IPS-15b (cell line): ENCODE measurements around the gene CACNG5.

ENCODE experiments used
- H3K27me3 ChIP-seq: one replicate; pipeline ENCODE4 v1.6.1; 2013; ENCODE audit warnings: low read length; ENCODE audit not compliant: control insufficient read depth, insufficient read depth
- H3K36me3 ChIP-seq: one replicate; pipeline ENCODE4 v1.6.1; 2013; ENCODE audit warnings: low read length; ENCODE audit not compliant: control insufficient read depth, insufficient read depth
- H3K4me1 ChIP-seq: one replicate; pipeline ENCODE4 v1.6.1; 2013; ENCODE audit warnings: mild to moderate bottlenecking, low read length; ENCODE audit not compliant: control insufficient read depth, insufficient read depth
- H3K4me3 ChIP-seq: one replicate; pipeline ENCODE4 v1.5.1; 2013; ENCODE audit warnings: low read depth, low read length
- H3K9ac ChIP-seq: one replicate; pipeline ENCODE4 v1.6.1; 2013; ENCODE audit warnings: low read depth, mild to moderate bottlenecking, low read length
- H3K9me3 ChIP-seq: one replicate; pipeline ENCODE4 v1.6.1; 2013; ENCODE audit warnings: mild to moderate bottlenecking, low read length; ENCODE audit not compliant: control insufficient read depth, insufficient read depth

CACNG5 gene

DNA sequence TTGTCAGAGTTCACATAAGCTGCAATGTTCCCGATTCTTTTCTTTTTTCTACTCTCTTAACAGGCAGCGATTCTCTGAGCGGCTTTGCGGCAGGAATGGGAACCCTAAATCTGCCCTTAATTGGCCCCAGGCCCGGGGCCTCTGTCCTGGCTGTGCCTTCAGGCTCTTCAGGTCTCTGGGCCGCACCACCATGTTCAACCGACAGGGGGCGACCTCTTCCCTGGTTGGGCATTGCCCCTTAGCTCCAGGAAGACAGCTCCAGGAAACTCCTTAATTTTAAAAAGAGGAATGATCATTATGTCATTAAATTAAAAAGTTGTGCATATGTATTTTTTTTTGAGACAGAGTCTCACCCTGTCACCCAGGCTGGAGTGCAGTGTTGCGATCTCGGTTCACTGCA lies 20.3 kb downstream of the CACNG5 start:
- no peak overlapping the region for H3K9ac ChIP-seq
- H3K9me3 ChIP-seq = no peaks in the 10 kb centered on the region
- no peaks in the 10 kb centered on the region for H3K4me1 ChIP-seq
- H3K36me3 ChIP-seq = no peaks in the 10 kb centered on the region
- H3K4me3 ChIP-seq = no peak overlapping the region
- no peaks in the 10 kb centered on the region for H3K27me3 ChIP-seq

DNA sequence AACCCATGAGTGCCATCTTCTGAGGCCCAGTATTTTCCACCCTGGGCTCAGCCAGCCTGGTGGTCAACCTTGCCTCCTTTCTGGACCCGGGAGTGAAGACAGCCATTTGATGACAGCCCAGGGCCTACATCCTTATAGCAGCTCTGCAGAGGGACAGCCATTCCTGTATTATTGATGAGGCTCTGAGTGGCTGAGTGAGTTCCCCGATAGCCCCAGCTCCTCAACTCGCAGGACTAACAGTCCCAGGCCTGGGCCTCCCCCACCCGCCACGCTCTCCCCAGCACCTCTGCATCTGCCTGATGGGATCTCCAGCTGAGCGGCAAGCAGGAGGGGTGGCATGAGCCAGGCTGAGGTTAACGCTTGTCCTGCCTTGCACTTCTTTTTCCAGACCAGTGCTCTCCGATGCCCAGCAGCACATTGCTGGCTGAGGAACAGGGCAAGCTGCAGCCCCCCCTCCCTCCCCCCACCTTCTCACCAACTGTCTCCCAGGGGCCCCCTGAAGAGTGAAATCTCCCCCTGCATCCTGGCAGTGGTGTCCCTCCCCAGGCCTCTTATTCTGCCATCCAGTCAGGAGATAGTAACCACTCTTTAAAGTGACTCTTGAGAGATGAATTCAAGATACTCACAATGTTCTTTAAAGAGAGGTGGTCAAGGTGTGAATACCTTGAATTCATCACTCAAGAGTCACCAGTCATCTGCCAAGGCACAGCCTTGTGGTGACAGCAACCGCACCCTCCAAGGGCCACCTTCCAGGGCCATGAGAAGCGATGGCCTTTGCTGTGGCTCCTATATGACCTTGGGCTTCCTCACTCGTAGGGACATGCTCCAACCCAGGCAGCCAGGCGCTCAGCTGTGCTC lies 23.5 kb downstream of the CACNG5 start:
- Histone ChIP-seq H3K4me3 (no peak overlapping the region), H3K36me3 (no peaks in the 10 kb centered on the region), H3K9me3 (no peaks in the 10 kb centered on the region), H3K4me1 (no peaks in the 10 kb centered on the region), H3K9ac (no peak overlapping the region), H3K27me3 (no peaks in the 10 kb centered on the region)

DNA sequence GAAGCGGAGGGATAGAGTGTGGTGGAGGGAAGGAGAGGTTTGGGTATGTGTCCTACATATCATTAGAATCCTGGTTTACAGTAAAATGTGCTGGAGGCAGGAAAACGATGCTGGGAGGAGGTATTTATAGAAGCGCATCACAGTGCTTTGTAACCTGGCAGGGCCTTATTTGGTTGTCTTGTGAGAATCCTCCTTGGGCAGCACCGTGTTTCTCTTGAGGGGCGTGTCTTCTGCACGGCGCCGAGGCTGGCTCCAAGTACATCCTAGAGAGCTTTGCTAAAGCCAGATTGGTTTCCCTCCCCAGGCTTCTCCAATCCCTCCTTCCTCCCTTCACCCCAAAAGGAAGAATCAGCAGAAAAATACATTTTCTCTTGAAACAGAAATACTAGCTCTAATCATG lies 24.4 kb downstream of the CACNG5 start:
- H3K36me3 ChIP-seq = no peaks in the 10 kb centered on the region
- no peaks in the 10 kb centered on the region for H3K27me3 ChIP-seq
- no peak overlapping the region for H3K9ac ChIP-seq
- H3K4me1 ChIP-seq = no peaks in the 10 kb centered on the region
- H3K4me3 ChIP-seq = no peak overlapping the region
- no peaks in the 10 kb centered on the region for H3K9me3 ChIP-seq

DNA sequence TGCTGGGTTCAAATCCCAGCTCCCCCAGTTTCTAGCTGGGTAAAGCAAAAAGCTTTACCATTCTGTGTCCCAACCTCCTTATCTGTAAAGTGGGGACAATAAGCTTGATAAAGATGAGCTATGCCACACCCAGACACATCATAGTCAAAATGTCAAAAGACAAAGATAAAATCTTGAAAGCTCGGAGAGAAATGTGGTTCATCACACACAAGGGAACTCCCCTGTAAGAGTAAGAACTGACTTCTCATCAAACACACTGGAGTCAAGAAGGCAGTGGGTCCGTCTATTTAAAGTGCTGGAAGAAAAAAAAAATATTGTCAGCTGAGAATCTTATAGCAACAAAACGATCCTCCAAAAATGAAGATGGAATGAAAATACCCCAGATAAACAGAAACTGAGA lies 25.3 kb downstream of the CACNG5 start:
- H3K9me3 ChIP-seq = no peaks in the 10 kb centered on the region
- H3K36me3 ChIP-seq = no peaks in the 10 kb centered on the region
- no peaks in the 10 kb centered on the region for H3K27me3 ChIP-seq
- no peak overlapping the region for H3K4me3 ChIP-seq
- no peaks in the 10 kb centered on the region for H3K4me1 ChIP-seq
- no peak overlapping the region for H3K9ac ChIP-seq

DNA sequence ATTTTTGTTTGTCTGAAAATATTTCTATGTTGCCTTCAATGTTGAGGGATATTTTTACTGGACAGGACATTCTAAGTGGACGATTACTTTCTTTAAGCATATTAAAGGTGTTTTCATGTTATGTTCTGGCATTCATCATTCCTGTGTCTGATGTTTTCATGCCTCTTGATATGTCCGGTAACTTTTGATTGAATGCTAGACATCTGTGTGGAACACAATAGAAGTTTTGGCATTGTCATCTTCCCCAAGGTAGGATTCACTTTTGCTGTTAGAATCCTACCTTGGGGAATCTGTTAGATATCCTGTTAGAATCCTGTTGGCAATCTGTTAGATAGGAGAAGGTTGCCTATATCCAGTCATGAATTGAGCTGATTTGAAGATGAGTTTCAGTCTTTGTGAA lies 28.9 kb downstream of the CACNG5 start:
- Histone ChIP-seq H3K27me3 (no peaks in the 10 kb centered on the region), H3K4me1 (no peaks in the 10 kb centered on the region), H3K9me3 (no peaks in the 10 kb centered on the region), H3K9ac (no peak overlapping the region), H3K4me3 (no peak overlapping the region), H3K36me3 (no peaks in the 10 kb centered on the region)

DNA sequence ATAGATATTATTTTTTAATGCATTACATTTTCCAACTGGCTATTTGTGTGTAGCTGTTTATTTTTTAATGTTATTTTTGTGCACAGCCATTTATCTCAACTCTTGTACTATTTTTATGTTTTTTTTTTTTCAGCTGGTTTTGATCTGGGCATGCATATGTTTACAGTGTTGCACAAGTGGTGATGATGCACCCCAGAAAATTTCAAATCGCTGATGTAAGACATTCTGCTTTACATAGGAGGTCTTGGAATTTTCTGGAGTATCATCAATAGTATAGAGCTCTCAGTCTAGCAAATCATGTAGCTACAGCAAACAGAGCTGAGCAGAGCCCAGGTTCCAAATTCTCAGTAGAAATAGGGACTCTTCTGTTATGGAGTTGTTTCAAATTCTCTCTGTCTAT lies 30.2 kb downstream of the CACNG5 start:
- no peaks in the 10 kb centered on the region for H3K9me3 ChIP-seq
- no peaks in the 10 kb centered on the region for H3K4me1 ChIP-seq
- H3K36me3 ChIP-seq = no peaks in the 10 kb centered on the region
- H3K27me3 ChIP-seq = no peaks in the 10 kb centered on the region
- H3K4me3 ChIP-seq = no peak overlapping the region
- H3K9ac ChIP-seq = no peak overlapping the region

DNA sequence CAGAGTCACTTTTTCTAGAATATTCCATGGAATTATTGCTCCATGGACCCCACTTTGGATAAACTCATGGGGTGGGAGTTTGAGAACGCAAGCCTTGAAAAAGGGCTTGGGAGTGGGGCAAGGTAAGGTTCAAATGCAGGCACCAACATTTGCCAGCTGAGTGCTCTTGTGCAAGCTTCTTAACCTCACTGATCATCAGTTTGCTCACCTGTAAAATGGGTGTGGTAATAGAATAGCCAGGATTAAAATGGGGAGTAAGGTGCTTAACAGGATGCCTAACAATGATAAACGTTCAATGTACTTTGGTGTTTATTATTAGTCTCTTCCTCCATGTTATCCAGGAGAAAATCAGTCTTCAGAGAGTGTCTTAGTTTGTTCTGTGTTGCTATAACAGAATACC lies 39.0 kb downstream of the CACNG5 start:
- H3K9ac ChIP-seq = no peak overlapping the region
- no peaks in the 10 kb centered on the region for H3K27me3 ChIP-seq
- H3K4me1 ChIP-seq = no peaks in the 10 kb centered on the region
- peaks cover 1% of the 10 kb centered on the region for H3K9me3 ChIP-seq
- no peak overlapping the region for H3K4me3 ChIP-seq
- peaks cover 2% of the 10 kb centered on the region for H3K36me3 ChIP-seq

DNA sequence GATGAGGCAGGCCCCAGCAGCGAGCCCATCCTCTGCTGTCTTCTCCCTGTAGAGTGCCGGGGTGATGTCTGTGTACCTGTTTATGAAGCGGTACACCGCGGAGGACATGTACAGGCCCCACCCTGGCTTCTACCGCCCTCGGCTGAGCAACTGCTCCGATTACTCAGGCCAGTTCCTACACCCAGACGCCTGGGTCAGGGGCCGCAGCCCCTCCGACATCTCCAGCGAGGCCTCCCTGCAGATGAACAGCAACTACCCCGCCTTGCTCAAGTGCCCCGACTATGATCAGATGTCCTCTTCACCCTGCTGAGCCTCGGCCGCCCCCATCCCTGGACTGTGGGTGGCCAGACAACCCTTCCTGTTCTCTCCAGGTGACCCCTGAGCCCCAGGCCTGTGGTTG lies 50.0 kb downstream of the CACNG5 start:
- H3K36me3 ChIP-seq = peaks cover 4% of the 10 kb centered on the region
- no peaks in the 10 kb centered on the region for H3K27me3 ChIP-seq
- peaks cover 2% of the 10 kb centered on the region for H3K9me3 ChIP-seq
- no peak overlapping the region for H3K4me3 ChIP-seq
- no peaks in the 10 kb centered on the region for H3K4me1 ChIP-seq
- no peak overlapping the region for H3K9ac ChIP-seq

DNA sequence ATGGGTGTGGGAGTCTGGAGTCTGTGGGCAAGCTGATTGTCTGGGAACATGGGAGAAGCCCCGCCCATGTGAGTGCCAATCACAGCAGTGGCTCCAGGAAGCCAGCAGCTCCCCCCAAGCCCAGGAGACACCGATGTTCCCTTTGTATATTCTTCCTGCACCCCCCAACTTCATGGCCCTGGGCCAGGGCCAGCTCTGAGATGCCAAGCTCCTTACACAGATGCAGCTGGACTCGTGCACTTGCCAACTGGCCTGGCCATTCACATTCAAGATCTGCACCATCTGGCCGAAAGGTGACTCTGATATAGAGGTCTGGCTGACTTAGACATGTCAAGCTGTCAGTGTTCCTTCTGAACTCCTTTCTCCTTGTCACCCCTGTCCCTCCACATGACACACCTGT lies 50.5 kb downstream of the CACNG5 start:
- no peak overlapping the region for H3K4me3 ChIP-seq
- H3K36me3 ChIP-seq = peaks cover 3% of the 10 kb centered on the region
- no peak overlapping the region for H3K9ac ChIP-seq
- no peaks in the 10 kb centered on the region for H3K27me3 ChIP-seq
- H3K4me1 ChIP-seq = no peaks in the 10 kb centered on the region
- H3K9me3 ChIP-seq = no peaks in the 10 kb centered on the region

DNA sequence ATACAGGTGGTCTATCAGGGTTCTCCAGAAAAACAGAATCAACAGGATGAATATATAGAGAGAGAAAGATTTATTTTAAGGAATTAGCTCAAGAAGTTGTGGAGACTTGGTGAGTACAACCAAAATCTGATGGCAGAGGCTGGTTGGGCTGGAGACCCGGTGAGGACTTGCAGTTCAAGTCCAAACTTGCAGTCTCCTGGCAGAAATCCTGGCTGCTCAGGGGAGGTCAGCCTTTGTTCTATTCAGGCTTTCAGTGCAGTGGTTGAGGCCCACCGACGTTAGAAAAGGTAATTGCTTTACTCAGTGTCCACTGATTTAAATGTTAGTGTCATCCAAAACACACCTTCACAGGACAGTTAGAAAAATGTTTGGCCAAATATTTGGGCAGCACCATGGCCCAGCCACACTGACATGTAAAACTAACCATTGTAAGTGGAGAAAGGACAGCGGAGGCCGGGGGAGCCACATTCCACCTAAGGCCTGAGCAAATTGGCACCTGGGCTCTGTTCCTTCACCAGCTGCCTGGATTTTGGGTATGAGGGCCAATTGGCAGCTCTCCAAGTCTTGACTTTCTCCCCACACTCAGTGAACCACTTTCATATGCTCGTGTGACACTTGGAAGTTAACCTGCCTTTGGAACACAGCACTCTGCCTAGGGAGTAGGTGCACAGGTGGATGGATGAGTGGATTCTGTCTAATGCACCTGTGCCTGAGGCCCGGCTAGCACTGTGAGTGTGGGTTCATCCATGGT lies 54.7 kb downstream of the CACNG5 start:
- Histone ChIP-seq H3K9me3 (no peaks in the 10 kb centered on the region), H3K9ac (no peak overlapping the region), H3K4me3 (no peak overlapping the region), H3K36me3 (no peaks in the 10 kb centered on the region), H3K27me3 (no peaks in the 10 kb centered on the region), H3K4me1 (no peaks in the 10 kb centered on the region)

DNA sequence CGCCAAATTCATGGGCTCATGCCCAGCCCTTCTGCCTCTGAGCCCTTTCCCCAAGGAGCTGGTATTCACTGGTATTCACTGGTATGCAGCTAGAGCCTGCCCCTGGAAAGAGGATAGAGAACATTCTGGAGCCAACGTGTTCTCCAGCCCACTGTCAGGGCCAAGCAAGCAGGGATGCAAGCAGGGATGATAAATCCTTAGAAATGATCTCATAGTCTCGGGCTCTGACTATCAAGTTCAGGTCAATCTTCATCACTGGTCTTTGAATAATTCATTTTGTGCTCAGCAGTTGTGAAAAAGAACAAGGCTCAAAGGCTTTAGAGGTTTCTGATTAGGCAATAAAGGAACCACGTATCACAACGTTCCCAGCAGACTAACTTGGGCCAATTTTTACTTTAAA lies 57.3 kb downstream of the CACNG5 start:
- Histone ChIP-seq H3K9me3 (no peaks in the 10 kb centered on the region), H3K9ac (no peak overlapping the region), H3K4me1 (no peaks in the 10 kb centered on the region), H3K4me3 (no peak overlapping the region), H3K36me3 (no peaks in the 10 kb centered on the region), H3K27me3 (no peaks in the 10 kb centered on the region)

DNA sequence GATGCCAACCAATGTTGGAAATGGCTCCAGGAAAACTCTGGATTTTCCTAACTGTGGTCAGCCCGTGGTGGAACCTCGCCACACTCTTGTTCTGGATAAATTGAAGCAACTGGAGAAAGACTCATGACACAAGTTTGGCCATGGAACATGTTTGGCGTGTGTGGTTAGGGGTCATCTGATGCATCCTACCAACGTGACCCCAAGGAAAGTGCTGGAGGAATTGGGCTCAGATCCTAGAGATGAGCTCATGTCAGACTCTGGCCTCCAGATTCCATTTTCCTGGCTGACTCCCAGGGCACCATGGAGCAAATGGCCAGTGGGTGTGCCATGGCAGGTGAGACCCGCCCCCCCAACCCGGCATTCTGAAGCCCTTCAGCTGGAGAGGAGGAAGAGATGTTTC lies 58.5 kb downstream of the CACNG5 start:
- Histone ChIP-seq H3K27me3 (no peaks in the 10 kb centered on the region), H3K9me3 (no peaks in the 10 kb centered on the region), H3K4me3 (no peak overlapping the region), H3K4me1 (peaks cover 2% of the 10 kb centered on the region), H3K9ac (no peak overlapping the region), H3K36me3 (no peaks in the 10 kb centered on the region)
